HL-60 (cell line): ENCODE measurements around the gene CTSA.

ENCODE experiments used
- DNase-seq, 2 experiments: peaks; one replicate each; pipeline ENCODE4 v3.0.0-alpha.2; 2010 to 2020; ENCODE audit warnings: low read depth in 1 of 2, low spot score in 1 of 2
- H3K27ac ChIP-seq: fragments of 250-450 bp; sonication (Bioruptor Pico); replicated peaks from 2 replicates; pipeline ENCODE4 v1.5.1; 2020; ENCODE audit warnings: mild to moderate bottlenecking, moderate library complexity
- H3K27me3 ChIP-seq: fragments of 250-450 bp; sonication (Bioruptor Pico); 2 replicates; pipeline ENCODE4 v1.5.1; 2021; ENCODE audit warnings: mild to moderate bottlenecking, moderate library complexity; ENCODE audit not compliant: insufficient read depth, poor library complexity, severe bottlenecking
- H3K4me3 ChIP-seq: replicated peaks from 2 replicates; pipeline ENCODE4 v1.5.1; 2011; ENCODE audit warnings: mild to moderate bottlenecking, control low read depth, low read length; ENCODE audit not compliant: insufficient read depth
- GABPA ChIP-seq: IDR thresholded peaks from 2 replicates; pipeline ENCODE4 v1.6.1; 2012; ENCODE audit warnings: low read depth
- POLR2AphosphoS5 ChIP-seq: IDR thresholded peaks from 2 replicates; pipeline ENCODE4 v1.6.1; 2012; ENCODE audit warnings: low read depth
- SPI1 ChIP-seq: IDR thresholded peaks from 2 replicates; pipeline ENCODE4 v1.6.1; 2012; ENCODE audit warnings: low read depth, mild to moderate bottlenecking, borderline replicate concordance
- TF ChIP-seq, protein P1 (sequence below): IDR thresholded peaks from 2 replicates; pipeline ENCODE4 v1.6.1; 2012; ENCODE audit warnings: low read depth; ENCODE audit not compliant: insufficient replicate concordance
- TF ChIP-seq, protein P2 (sequence below): IDR thresholded peaks from one replicate; pipeline ENCODE4 v1.5.1; 2011; ENCODE audit warnings: low read length, control low read depth, inconsistent platforms; ENCODE audit not compliant: insufficient read depth

The CTSA gene

DNA sequence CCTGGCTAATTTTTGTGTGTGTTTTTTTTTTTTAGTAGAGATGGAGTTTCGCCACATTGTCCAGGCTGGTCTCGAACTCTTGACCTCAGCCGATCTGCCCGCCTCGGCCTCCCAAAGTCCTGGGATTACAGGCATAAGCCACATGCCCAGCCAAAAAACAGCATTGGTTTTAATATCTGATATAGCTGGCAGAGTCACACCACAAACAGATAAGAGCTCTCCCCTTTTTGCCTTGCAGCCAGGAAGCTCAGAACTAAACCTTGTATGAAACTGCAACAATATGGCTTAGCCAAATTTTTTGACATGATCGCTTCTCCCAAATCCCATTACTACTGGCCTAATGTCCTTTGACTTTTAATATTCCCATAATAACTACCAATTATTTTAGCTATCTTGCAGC, 38.8 kb upstream of the CTSA start:
- TF ChIP-seq SPI1 (no peak), GABPA (no peak)
- TF ChIP-seq, protein P1, sequence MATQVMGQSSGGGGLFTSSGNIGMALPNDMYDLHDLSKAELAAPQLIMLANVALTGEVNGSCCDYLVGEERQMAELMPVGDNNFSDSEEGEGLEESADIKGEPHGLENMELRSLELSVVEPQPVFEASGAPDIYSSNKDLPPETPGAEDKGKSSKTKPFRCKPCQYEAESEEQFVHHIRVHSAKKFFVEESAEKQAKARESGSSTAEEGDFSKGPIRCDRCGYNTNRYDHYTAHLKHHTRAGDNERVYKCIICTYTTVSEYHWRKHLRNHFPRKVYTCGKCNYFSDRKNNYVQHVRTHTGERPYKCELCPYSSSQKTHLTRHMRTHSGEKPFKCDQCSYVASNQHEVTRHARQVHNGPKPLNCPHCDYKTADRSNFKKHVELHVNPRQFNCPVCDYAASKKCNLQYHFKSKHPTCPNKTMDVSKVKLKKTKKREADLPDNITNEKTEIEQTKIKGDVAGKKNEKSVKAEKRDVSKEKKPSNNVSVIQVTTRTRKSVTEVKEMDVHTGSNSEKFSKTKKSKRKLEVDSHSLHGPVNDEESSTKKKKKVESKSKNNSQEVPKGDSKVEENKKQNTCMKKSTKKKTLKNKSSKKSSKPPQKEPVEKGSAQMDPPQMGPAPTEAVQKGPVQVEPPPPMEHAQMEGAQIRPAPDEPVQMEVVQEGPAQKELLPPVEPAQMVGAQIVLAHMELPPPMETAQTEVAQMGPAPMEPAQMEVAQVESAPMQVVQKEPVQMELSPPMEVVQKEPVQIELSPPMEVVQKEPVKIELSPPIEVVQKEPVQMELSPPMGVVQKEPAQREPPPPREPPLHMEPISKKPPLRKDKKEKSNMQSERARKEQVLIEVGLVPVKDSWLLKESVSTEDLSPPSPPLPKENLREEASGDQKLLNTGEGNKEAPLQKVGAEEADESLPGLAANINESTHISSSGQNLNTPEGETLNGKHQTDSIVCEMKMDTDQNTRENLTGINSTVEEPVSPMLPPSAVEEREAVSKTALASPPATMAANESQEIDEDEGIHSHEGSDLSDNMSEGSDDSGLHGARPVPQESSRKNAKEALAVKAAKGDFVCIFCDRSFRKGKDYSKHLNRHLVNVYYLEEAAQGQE: no peak
- Histone ChIP-seq H3K27ac (no peak overlapping the region), H3K27me3 (no peaks in the 10 kb centered on the region), H3K4me3 (no peak overlapping the region)
- DNase-seq: no peak

DNA sequence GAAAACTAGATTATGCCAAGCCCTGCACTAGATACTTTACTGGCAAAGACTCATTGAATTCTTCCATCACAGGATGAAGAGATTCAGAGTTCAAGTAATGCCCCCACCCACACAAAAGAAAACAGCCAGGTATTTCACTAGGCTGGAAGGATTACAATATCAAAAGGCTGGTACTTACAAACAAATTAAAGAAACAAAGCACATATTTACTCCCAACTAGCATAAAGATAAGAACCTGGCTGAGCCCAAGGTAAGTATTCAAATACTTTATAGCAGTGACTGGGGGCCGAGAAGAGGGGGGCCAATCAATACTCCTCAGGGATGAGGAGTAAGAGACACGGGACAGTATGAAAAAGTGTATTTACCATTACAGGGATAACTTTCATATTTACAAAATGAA, 37.7 kb upstream of the CTSA start:
- Histone ChIP-seq H3K27me3 (no peaks in the 10 kb centered on the region), H3K27ac (no peak overlapping the region), H3K4me3 (no peak overlapping the region)
- no peak for DNase-seq
- no peak for TF ChIP-seq SPI1

DNA sequence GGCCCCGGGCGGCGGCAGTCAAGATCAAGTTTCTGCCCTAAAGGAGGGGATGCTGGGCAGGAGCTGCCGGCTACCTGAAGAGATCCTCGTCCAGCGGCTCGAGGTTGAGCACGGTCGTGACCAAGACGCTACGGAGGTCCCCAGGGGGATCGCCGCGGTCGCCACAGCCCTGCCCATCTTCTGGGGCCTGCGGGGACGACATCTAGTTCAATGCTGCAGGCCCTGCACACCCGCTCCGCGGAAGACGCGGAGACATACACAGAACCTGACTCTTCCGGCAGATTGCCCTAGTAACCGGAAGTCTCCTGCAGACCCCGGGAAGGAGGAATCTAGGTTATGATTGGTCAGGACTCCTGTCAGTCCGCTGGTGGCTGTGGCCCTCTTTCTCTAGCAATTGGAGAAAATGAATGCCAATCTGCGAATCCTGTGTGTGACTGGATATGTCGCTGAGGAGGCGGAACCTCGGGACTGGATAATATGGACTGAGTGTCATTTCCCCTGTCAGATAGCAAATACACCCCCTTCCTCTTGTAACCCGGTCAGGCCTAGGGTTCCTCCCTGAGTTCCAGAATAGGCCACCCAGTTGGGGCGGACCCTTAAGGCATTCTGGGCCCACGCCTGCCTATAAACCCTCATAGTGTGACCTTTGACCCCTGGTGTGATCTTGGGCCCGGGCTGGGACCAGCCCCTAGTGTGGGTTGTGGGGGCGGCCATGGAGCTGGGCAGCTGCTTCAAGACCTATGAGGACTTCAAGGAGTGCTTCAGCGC, 33.8 kb upstream of the CTSA start, which contains the start of the genes ACOT8 and ZSWIM3:
ACOT8 (minus strand) TSS at position 279 of the 768 bp plus-strand sequence; CDS start at position 202, 77 bp downstream.
ZSWIM3 (plus strand) TSS at position 501 of the 768 bp plus-strand sequence; CDS start at position 713, 212 bp downstream.
- peak within 1 kb of the TSS; percentile 77 for H3K27ac ChIP-seq
- TF ChIP-seq, protein P2, sequence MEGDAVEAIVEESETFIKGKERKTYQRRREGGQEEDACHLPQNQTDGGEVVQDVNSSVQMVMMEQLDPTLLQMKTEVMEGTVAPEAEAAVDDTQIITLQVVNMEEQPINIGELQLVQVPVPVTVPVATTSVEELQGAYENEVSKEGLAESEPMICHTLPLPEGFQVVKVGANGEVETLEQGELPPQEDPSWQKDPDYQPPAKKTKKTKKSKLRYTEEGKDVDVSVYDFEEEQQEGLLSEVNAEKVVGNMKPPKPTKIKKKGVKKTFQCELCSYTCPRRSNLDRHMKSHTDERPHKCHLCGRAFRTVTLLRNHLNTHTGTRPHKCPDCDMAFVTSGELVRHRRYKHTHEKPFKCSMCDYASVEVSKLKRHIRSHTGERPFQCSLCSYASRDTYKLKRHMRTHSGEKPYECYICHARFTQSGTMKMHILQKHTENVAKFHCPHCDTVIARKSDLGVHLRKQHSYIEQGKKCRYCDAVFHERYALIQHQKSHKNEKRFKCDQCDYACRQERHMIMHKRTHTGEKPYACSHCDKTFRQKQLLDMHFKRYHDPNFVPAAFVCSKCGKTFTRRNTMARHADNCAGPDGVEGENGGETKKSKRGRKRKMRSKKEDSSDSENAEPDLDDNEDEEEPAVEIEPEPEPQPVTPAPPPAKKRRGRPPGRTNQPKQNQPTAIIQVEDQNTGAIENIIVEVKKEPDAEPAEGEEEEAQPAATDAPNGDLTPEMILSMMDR: no peak
- TF ChIP-seq GABPA (peak; percentile 98), POLR2AphosphoS5 (peak; percentile 69; the same call in 1 of the 2 replicates), SPI1 (peak; percentile 55; the same call in 1 of the 2 replicates)
- TF ChIP-seq, protein P1: peak; percentile 41
- peak; percentile 99 to 100 for DNase-seq
- H3K4me3 ChIP-seq: peak within 1 kb of the TSS; percentile 94
- no peaks in the 10 kb centered on the region for H3K27me3 ChIP-seq

DNA sequence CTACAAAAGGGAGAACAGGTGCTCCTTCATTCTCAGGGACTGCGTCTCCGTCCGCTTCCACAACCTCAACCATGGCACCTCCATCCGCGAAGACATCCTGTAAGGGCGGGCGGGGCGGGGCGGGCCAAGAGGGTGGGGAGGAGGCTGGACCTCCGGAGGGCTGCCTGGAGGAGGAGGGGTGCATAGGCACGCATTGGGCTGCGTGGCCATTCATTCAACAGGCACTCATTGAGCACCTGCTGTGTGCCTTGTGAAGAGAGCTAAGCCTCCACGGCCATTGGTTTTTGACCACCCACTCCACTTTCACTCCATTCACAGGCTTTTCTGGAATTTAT, 33.3 kb upstream of the CTSA start:
- TF ChIP-seq, protein P1: no peak
- H3K27ac ChIP-seq: peak overlapping the region; percentile 77
- no peak for DNase-seq
- peak overlapping the region; percentile 94 for H3K4me3 ChIP-seq
- H3K27me3 ChIP-seq: no peaks in the 10 kb centered on the region
